ENCODE results near the gene UGGT2. TPM values are rescaled to one million over a fixed set of nuclear protein-coding genes. Genes with fewer than 3 reads are reported as not detected.
"Not testable (repeated sequence)": the region's sequence is repeated elsewhere in the genome, so short reads cannot be mapped to it uniquely, and the experiment has no call there.

UGGT2 gene
- total RNA-seq, 1 donor from 2014 or later, result 40.3 TPM

DNA sequence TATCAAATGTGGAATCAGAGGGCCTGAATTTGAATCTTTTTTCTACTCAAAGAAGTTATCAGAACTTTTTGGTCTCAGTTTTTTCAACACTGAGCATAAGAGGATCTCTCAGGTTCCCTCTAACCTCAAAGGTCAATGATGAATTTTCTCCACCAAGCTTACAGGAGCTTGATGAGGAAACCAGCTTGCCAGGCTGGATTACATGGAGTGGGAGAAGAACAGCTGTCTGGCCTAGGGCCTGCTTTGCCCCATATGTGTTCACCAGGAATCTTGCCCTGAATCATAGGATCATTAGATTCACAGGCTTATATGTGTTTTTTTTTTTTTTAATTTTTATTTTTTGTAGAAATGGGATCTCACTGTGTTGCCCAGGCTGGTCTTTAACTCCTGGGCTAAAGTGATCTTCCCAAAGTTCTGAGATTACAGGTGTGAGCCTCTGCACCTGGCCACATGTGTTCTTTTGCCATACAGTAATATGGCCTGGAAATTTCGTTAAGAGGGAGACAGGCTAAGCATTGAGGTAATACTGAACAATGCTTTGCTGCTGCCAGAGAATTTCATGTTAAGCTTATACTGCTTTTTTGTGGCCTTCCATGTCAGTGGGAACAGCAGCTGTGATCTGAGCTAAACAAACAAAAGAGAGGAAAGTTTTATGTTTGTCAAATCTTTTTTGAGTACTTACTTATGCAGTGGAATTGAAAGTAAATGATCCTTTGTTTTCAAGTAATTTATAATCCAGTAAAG, 265.7 kb downstream of the UGGT2 start:
- peak overlapping the region; percentile 51 for H3K27ac Mint-ChIP-seq (ENCODE audit: unreplicated experiment)

DNA sequence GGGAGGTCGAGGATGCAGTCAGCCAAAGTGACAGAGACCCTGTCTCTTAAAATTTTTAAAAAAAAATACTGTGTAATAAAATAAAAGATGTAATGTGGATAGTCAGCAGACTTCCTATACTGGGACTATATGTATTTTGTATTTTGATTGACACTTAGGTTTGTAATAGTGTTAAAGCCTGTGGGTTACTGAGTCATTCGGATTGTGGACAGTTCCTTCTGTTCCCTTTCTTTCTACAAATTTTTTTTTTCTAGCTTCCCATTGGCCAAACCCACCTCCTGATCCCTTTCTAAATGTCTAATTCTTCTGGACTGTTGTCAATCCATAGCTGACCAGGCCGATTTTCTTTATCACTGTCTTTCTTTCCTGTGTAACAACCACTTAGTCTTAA, 268.3 kb downstream of the UGGT2 start:
- peak overlapping the region; percentile 95 for H3K27ac Mint-ChIP-seq (ENCODE audit: unreplicated experiment)
- no peak for TF ChIP-seq CTCF (IDR thresholded peaks at IDR 0.05)
- H3K27me3 Mint-ChIP-seq (ENCODE audit: low read depth), result no peaks in the 10 kb centered on the region
- no peak for DNase-seq (ENCODE audit: low spot score)
- peaks cover 5% of the 10 kb centered on the region for H3K9me3 Mint-ChIP-seq (ENCODE audit: low read depth)
- peaks cover 28% of the 10 kb centered on the region for H3K4me1 Mint-ChIP-seq (ENCODE audit: low read depth)
- H3K4me3 Mint-ChIP-seq (ENCODE audit: unreplicated experiment), result no peak overlapping the region
- peaks cover 22% of the 10 kb centered on the region for H3K36me3 Mint-ChIP-seq (ENCODE audit: low read depth)

More for the DNA sequence above, 265.7 kb downstream of the UGGT2 start:
- peaks cover 28% of the 10 kb centered on the region for H3K4me1 Mint-ChIP-seq (ENCODE audit: low read depth)
- H3K36me3 Mint-ChIP-seq (ENCODE audit: low read depth), result peaks cover 19% of the 10 kb centered on the region
- no peak for DNase-seq (ENCODE audit: low spot score)
- no peaks in the 10 kb centered on the region for H3K27me3 Mint-ChIP-seq (ENCODE audit: low read depth)
- H3K9me3 Mint-ChIP-seq (ENCODE audit: low read depth), result peaks cover 6% of the 10 kb centered on the region
- TF ChIP-seq CTCF (IDR thresholded peaks at IDR 0.05), result no peak
- no peak overlapping the region for H3K4me3 Mint-ChIP-seq (ENCODE audit: unreplicated experiment)

DNA sequence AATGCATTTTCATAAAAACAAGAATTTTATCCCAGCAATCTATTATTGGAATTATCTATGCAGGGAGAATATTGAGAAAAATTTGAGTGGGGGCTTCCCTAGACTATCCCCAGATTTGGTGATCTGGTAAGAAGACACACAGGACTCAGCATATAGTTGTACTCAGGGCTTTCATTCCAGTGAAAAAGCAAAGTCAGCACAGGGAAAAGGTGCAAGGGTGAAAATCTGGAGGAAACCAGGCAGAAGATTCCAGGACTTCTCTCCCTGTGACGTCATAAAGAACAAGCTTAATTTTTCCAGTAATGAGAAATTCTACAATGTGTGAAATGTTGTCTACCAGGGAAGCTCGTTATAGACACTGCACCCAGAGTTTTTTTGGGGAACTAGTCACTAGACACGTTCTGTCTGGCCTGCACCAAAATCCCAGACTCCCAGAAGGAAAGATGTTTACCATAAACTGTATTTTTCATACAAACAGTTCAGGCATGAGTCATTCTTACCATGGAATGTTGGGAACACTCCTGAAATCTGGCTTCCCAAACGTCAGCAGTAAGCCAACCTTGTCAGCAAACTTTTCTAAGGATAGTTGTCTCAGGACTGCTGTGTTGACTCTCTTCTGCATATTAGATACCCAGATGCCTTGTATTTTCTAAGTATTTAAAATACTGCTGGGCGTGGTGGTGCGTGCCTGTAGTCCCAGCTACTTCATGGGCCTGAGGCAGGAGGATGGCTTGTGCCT, 268.9 kb downstream of the UGGT2 start:
- Mint-ChIP-seq H3K9me3 (ENCODE audit: low read depth) (peaks cover 3% of the 10 kb centered on the region), H3K27me3 (ENCODE audit: low read depth) (no peaks in the 10 kb centered on the region), H3K4me1 (ENCODE audit: low read depth) (peaks cover 28% of the 10 kb centered on the region), H3K4me3 (ENCODE audit: unreplicated experiment) (no peak overlapping the region), H3K27ac (ENCODE audit: unreplicated experiment) (peak overlapping the region; percentile 95), H3K36me3 (ENCODE audit: low read depth) (peaks cover 19% of the 10 kb centered on the region)
- TF ChIP-seq CTCF (IDR thresholded peaks at IDR 0.05), result no peak
- DNase-seq (ENCODE audit: low spot score), result no peak

DNA sequence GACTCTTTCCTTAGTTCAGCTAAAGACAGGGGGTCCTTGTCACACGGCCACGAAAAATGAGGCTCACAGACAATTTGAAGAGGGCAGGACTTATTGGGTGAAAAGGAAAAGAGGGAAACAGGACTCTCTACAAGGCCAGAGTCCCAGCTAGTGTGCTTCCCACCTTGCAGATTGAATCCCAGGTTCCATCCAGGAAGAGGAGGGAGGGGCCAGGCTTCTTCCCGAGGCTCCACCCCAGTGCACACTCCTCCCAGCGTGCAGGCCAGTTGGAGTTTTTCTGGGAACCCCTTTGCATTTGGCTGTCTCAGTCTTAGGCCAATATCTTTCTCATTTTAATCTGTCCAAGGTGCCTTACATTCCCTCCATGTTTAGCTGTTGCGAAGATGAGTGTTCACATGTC, 269.5 kb downstream of the UGGT2 start:
- DNase-seq (ENCODE audit: low spot score), result no peak
- peak overlapping the region; percentile 95 for H3K27ac Mint-ChIP-seq (ENCODE audit: unreplicated experiment)
- H3K4me1 Mint-ChIP-seq (ENCODE audit: low read depth), result peaks cover 28% of the 10 kb centered on the region
- no peak for TF ChIP-seq CTCF (IDR thresholded peaks at IDR 0.05)
- H3K36me3 Mint-ChIP-seq (ENCODE audit: low read depth), result peaks cover 16% of the 10 kb centered on the region
- H3K9me3 Mint-ChIP-seq (ENCODE audit: low read depth), result peaks cover 3% of the 10 kb centered on the region
- H3K4me3 Mint-ChIP-seq (ENCODE audit: unreplicated experiment), result no peak overlapping the region
- no peaks in the 10 kb centered on the region for H3K27me3 Mint-ChIP-seq (ENCODE audit: low read depth)

- H3K27ac Mint-ChIP-seq (ENCODE audit: unreplicated experiment); H3K9me3 Mint-ChIP-seq (ENCODE audit: low read depth); H3K27me3 Mint-ChIP-seq (ENCODE audit: low read depth); H3K4me3 Mint-ChIP-seq (ENCODE audit: unreplicated experiment); DNase-seq (ENCODE audit: low spot score): not testable (repeated sequence)
- Mint-ChIP-seq H3K36me3 (ENCODE audit: low read depth) (peaks cover 14% of the 10 kb centered on the region), H3K4me1 (ENCODE audit: low read depth) (peaks cover 23% of the 10 kb centered on the region)
Measured at GRCh38 chr13:95781940-95782339, 271.3 kb downstream of the UGGT2 start.

Measured in chondrocyte (in vitro differentiated cells).